ENCODE results near the gene RASSF1. TPM values are rescaled to one million over a fixed set of nuclear protein-coding genes. Genes with fewer than 3 reads are reported as not detected.

Gene RASSF1
- total RNA-seq, 1 experiment from 2014 or later, result 29.6 TPM

DNA sequence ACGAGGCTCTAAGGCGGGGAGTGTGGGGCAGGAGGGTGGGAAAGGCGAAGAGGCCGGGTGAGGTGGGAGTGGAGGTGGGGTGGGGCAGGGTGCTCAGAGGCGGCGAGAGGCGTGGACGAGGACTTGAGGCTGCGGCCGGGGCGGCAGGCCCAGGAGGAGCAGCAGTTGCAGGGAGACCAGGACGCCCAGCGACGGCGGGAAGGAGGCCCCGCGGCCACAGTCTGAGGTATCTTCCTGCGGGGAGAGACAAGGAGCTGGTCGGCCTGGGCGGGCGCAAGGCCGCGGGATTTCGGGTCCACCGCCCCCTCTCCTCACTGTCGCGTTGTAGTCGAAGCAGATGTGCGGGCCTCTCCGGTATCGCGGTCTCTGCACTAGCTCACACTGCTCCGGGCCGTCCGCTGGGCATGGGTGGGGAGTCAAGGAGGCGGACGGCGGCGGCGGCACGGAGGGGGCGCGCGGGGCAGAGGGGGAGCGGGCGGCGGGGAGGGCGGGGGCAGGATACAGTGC, 24.0 kb upstream of the RASSF1 start (continued):
- TF ChIP-seq, protein P1, sequence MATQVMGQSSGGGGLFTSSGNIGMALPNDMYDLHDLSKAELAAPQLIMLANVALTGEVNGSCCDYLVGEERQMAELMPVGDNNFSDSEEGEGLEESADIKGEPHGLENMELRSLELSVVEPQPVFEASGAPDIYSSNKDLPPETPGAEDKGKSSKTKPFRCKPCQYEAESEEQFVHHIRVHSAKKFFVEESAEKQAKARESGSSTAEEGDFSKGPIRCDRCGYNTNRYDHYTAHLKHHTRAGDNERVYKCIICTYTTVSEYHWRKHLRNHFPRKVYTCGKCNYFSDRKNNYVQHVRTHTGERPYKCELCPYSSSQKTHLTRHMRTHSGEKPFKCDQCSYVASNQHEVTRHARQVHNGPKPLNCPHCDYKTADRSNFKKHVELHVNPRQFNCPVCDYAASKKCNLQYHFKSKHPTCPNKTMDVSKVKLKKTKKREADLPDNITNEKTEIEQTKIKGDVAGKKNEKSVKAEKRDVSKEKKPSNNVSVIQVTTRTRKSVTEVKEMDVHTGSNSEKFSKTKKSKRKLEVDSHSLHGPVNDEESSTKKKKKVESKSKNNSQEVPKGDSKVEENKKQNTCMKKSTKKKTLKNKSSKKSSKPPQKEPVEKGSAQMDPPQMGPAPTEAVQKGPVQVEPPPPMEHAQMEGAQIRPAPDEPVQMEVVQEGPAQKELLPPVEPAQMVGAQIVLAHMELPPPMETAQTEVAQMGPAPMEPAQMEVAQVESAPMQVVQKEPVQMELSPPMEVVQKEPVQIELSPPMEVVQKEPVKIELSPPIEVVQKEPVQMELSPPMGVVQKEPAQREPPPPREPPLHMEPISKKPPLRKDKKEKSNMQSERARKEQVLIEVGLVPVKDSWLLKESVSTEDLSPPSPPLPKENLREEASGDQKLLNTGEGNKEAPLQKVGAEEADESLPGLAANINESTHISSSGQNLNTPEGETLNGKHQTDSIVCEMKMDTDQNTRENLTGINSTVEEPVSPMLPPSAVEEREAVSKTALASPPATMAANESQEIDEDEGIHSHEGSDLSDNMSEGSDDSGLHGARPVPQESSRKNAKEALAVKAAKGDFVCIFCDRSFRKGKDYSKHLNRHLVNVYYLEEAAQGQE (IDR thresholded peaks at IDR 0.05; ENCODE audit: low read depth), result no peak
- no peak for TF ChIP-seq EZH2phosphoT487 (IDR thresholded peaks at IDR 0.05; ENCODE audit: borderline replicate concordance)
- no peak for TF ChIP-seq SRF (IDR thresholded peaks at IDR 0.05; ENCODE audit: low read depth)
- no peak for TF ChIP-seq SP1 (IDR thresholded peaks at IDR 0.05; ENCODE audit: low read depth)
- no peak for TF ChIP-seq EZH2 (IDR thresholded peaks at IDR 0.05)
- no peak for TF ChIP-seq ZNF274 (IDR thresholded peaks at IDR 0.05; ENCODE audit: low read depth, low read length)
- no peak for TF ChIP-seq RAD21 (IDR thresholded peaks at IDR 0.05; ENCODE audit: low read depth)
- TF ChIP-seq, protein P2, sequence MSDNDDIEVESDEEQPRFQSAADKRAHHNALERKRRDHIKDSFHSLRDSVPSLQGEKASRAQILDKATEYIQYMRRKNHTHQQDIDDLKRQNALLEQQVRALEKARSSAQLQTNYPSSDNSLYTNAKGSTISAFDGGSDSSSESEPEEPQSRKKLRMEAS (IDR thresholded peaks at IDR 0.05), result no peak

DNA sequence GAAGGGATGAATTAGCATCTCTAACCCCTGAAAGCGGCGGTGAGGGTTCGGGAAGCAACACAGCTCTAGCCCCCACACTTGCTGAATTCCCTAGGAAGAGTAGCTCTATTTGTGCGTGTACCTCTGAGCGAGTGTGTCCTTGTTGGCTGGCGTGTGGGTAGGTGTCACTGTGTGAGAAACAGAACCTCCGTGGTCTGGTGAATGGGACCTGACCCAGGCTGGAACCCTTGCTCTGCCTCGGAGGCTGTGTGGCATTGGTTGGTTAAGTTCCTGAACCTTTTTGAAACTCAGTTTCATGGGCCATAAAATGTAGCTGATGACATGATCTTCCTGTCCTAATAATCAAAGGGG, 19.1 kb upstream of the RASSF1 start:
- TF ChIP-seq EZH2 (IDR thresholded peaks at IDR 0.05) (no peak), EZH2phosphoT487 (IDR thresholded peaks at IDR 0.05; ENCODE audit: borderline replicate concordance) (no peak), TCF7L2 (IDR thresholded peaks at IDR 0.05; ENCODE audit: borderline replicate concordance, extremely low read depth, insufficient read depth, insufficient read length) (no peak), SIN3A (IDR thresholded peaks at IDR 0.05; ENCODE audit: low read depth) (no peak)
- H3K27me3 ChIP-seq (ENCODE audit: insufficient read depth, low read length), result no peaks in the 10 kb centered on the region
- ChIA-PET POLR2A (interaction anchor here (0.6 kb wide), 1 partner anchor 9 kb away, joined by 3 read pairs; the partner anchor contains the start of genes CYB561D2 and NPRL2), RAD21 (ENCODE audit: low non-redundant PET in 1 of 2, low total read pairs in 2 of 2, uncharacterized antibody in 2 of 2, unreplicated experiment in 2 of 2) (no interaction called here), CTCF (no interaction called here)
- H3K9me3 ChIP-seq (ENCODE audit: control insufficient read depth in 1 of 2, insufficient read depth in 1 of 2, low read depth in 1 of 2, low read length in 2 of 2), result no peaks in the 10 kb centered on the region
- H3K36me3 ChIP-seq (ENCODE audit: control insufficient read depth in 1 of 2, insufficient read depth in 2 of 2, low read length in 2 of 2), result peaks cover 7 to 12% of the 10 kb centered on the region in 2 experiments; a peak in 2 of 4 replicates
- intact Hi-C loops (cut with micrococcal nuclease), result loop anchor here (1.0 to 10.0 kb wide), 2 partner anchors 8 to 1025 kb away; partner anchors contain the start of gene MANF
- H3K4me3 ChIP-seq (replicated peaks in 1 of 2; ENCODE audit: low read depth in 1 of 2, low read length in 2 of 2), result peak overlapping the region; percentile 83 to 87
- peak; percentile 16 for ATAC-seq
- H3K79me2 ChIP-seq (ENCODE audit: insufficient read depth, low read length), result peaks cover 41% of the 10 kb centered on the region
- H3K4me2 ChIP-seq (ENCODE audit: low read length), result peak overlapping the region; percentile 89
- no peaks in the 10 kb centered on the region for H4K20me1 ChIP-seq (ENCODE audit: insufficient read depth)
- BruUV-seq (replicated peaks), result no TSS peak
- no peak overlapping the region for H3K9ac ChIP-seq (ENCODE audit: low read length)
- H3K27ac ChIP-seq (ENCODE audit: low read depth, low read length), result no peak overlapping the region; the same call in 1 of the 2 replicates
- DNase-seq (ENCODE audit: low read depth, low spot score), result no peak
- H3K4me1 ChIP-seq (ENCODE audit: control insufficient read depth in 1 of 2, insufficient read depth in 2 of 2, low read length in 2 of 2), result peaks cover 9 to 39% of the 10 kb centered on the region in 2 experiments; a peak in 3 of 4 replicates
- H2AFZ ChIP-seq (ENCODE audit: low read depth, low read length, poor library complexity, severe bottlenecking), result peak overlapping the region; percentile 57
- H3K9me2 ChIP-seq (ENCODE audit: insufficient read depth), result no peaks in the 10 kb centered on the region
